Dendritic cell treated with granulocyte-macrophage colony-stimulating factor and Interleukin-4, amounts not matched to agents 40 ng/mL and 50 ng/mL, for 4 days (primary cell): ENCODE results near the gene ABHD4.
"Not testable (repeated sequence)": the region's sequence is repeated elsewhere in the genome, so short reads cannot be mapped to it uniquely, and the experiment has no call there.

Experiments used
- H3K27ac Mint-ChIP-seq: one replicate; pipeline ENCODE4 v1.8.0; 2022; ENCODE audit warnings: mild to moderate bottlenecking, mixed read lengths
- H3K27me3 Mint-ChIP-seq: one replicate; pipeline ENCODE4 v1.8.0; 2022; ENCODE audit warnings: mild to moderate bottlenecking, mixed read lengths
- H3K36me3 Mint-ChIP-seq: one replicate; pipeline ENCODE4 v1.8.0; 2022; ENCODE audit warnings: low read depth, mixed read lengths
- H3K4me1 Mint-ChIP-seq: one replicate; pipeline ENCODE4 v1.8.0; 2022; ENCODE audit warnings: low read depth, mixed read lengths
- H3K4me3 Mint-ChIP-seq: one replicate; pipeline ENCODE4 v1.8.0; 2022; ENCODE audit warnings: mild to moderate bottlenecking, moderate library complexity, mixed read lengths
- H3K9me3 Mint-ChIP-seq: one replicate; pipeline ENCODE4 v1.8.0; 2022; ENCODE audit warnings: mixed read lengths
- intact Hi-C: fragments of 100-400 bp; cut with micrococcal nuclease; formaldehyde crosslinking; loops from one replicate; pipeline ENCODE4 v1.15.0; 2022

Gene ABHD4

GRCh38 chr14:22635980-22636379 is 37.9 kb downstream of the ABHD4 start:
- H3K36me3 Mint-ChIP-seq, H3K27me3 Mint-ChIP-seq, intact Hi-C loops, H3K27ac Mint-ChIP-seq, H3K4me3 Mint-ChIP-seq, H3K9me3 Mint-ChIP-seq, H3K4me1 Mint-ChIP-seq: not testable (repeated sequence)

- no peaks in the 10 kb centered on the region for H3K9me3 Mint-ChIP-seq
- no peak overlapping the region for H3K27ac Mint-ChIP-seq
- no peaks in the 10 kb centered on the region for H3K36me3 Mint-ChIP-seq
- H3K27me3 Mint-ChIP-seq: peaks cover 24% of the 10 kb centered on the region
- H3K4me1 Mint-ChIP-seq: no peaks in the 10 kb centered on the region
- no peak overlapping the region for H3K4me3 Mint-ChIP-seq
- intact Hi-C loops: no loop called here
Observed at GRCh38 chr14:22640192-22640591, 42.1 kb downstream of the ABHD4 start.

GRCh38 chr14:22641846-22642245 is 43.7 kb downstream of the ABHD4 start:
- Mint-ChIP-seq H3K36me3 (no peaks in the 10 kb centered on the region), H3K4me3 (no peak overlapping the region), H3K9me3 (no peaks in the 10 kb centered on the region), H3K27ac (no peak overlapping the region), H3K4me1 (peaks cover 11% of the 10 kb centered on the region), H3K27me3 (peaks cover 25% of the 10 kb centered on the region)
- intact Hi-C loops: no loop called here

GRCh38 chr14:22644305-22644635 is 46.2 kb downstream of the ABHD4 start, which contains the start of gene OR6J1:
OR6J1 (minus strand) TSS chr14:22644352; CDS start chr14:22634811, 9,541 bp downstream.
- Mint-ChIP-seq H3K9me3 (no peaks in the 10 kb centered on the region), H3K4me1 (peaks cover 17% of the 10 kb centered on the region), H3K27me3 (peaks cover 25% of the 10 kb centered on the region), H3K4me3 (no peak within 1 kb of the TSS), H3K36me3 (no peaks in the 10 kb centered on the region), H3K27ac (no peak within 1 kb of the TSS)
- intact Hi-C loops: no loop called here

GRCh38 chr14:22646570-22647254 is 48.6 kb downstream of the ABHD4 start:
- Mint-ChIP-seq H3K4me1 (peaks cover 17% of the 10 kb centered on the region), H3K27me3 (peaks cover 23% of the 10 kb centered on the region), H3K4me3 (no peak overlapping the region), H3K9me3 (no peaks in the 10 kb centered on the region), H3K36me3 (no peaks in the 10 kb centered on the region), H3K27ac (no peak overlapping the region)
- intact Hi-C loops: no loop called here

- peaks cover 17% of the 10 kb centered on the region for H3K4me1 Mint-ChIP-seq
- H3K9me3 Mint-ChIP-seq: no peaks in the 10 kb centered on the region
- no peaks in the 10 kb centered on the region for H3K36me3 Mint-ChIP-seq
- H3K27me3 Mint-ChIP-seq: peaks cover 23% of the 10 kb centered on the region
- intact Hi-C loops: no loop called here
- no peak overlapping the region for H3K27ac Mint-ChIP-seq
- no peak overlapping the region for H3K4me3 Mint-ChIP-seq
Observed at GRCh38 chr14:22648506-22648905, 50.4 kb downstream of the ABHD4 start.

- Mint-ChIP-seq H3K36me3 (no peaks in the 10 kb centered on the region), H3K9me3 (no peaks in the 10 kb centered on the region), H3K4me1 (peaks cover 17% of the 10 kb centered on the region), H3K4me3 (no peak overlapping the region), H3K27me3 (peaks cover 9% of the 10 kb centered on the region), H3K27ac (no peak overlapping the region)
- intact Hi-C loops: no loop called here
Observed at GRCh38 chr14:22650046-22650739, 52.1 kb downstream of the ABHD4 start.

- no peak overlapping the region for H3K4me3 Mint-ChIP-seq
- peaks cover 8% of the 10 kb centered on the region for H3K27me3 Mint-ChIP-seq
- H3K27ac Mint-ChIP-seq: no peak overlapping the region
- no peaks in the 10 kb centered on the region for H3K9me3 Mint-ChIP-seq
- H3K4me1 Mint-ChIP-seq: peaks cover 13% of the 10 kb centered on the region
- intact Hi-C loops: no loop called here
- no peaks in the 10 kb centered on the region for H3K36me3 Mint-ChIP-seq
Observed at GRCh38 chr14:22650960-22651521, 52.9 kb downstream of the ABHD4 start.

GRCh38 chr14:22651586-22651985 is 53.5 kb downstream of the ABHD4 start:
- Mint-ChIP-seq H3K27ac (no peak overlapping the region), H3K36me3 (no peaks in the 10 kb centered on the region), H3K4me3 (no peak overlapping the region), H3K27me3 (peaks cover 8% of the 10 kb centered on the region), H3K9me3 (no peaks in the 10 kb centered on the region), H3K4me1 (peaks cover 9% of the 10 kb centered on the region)
- intact Hi-C loops: no loop called here

GRCh38 chr14:22653012-22653621 is 55.0 kb downstream of the ABHD4 start:
- Mint-ChIP-seq H3K27ac (no peak overlapping the region), H3K36me3 (no peaks in the 10 kb centered on the region), H3K9me3 (no peaks in the 10 kb centered on the region), H3K4me3 (no peak overlapping the region), H3K4me1 (no peaks in the 10 kb centered on the region), H3K27me3 (peaks cover 8% of the 10 kb centered on the region)
- intact Hi-C loops: loop anchor here (1.0 to 2.0 kb wide), 2 partner anchors 83 to 96 kb away; no protein-coding TSS in a partner anchor

- H3K36me3 Mint-ChIP-seq: no peaks in the 10 kb centered on the region
- no peak overlapping the region for H3K27ac Mint-ChIP-seq
- no peak overlapping the region for H3K4me3 Mint-ChIP-seq
- intact Hi-C loops: no loop called here
- H3K27me3 Mint-ChIP-seq: peaks cover 5% of the 10 kb centered on the region
- H3K9me3 Mint-ChIP-seq: no peaks in the 10 kb centered on the region
- no peaks in the 10 kb centered on the region for H3K4me1 Mint-ChIP-seq
Observed at GRCh38 chr14:22656226-22656625, 58.1 kb downstream of the ABHD4 start.

- H3K36me3 Mint-ChIP-seq: no peaks in the 10 kb centered on the region
Observed at GRCh38 chr14:22656945-22657731, 59.0 kb downstream of the ABHD4 start.

GRCh38 chr14:22657861-22658260 is 59.8 kb downstream of the ABHD4 start:
- Mint-ChIP-seq H3K9me3 (no peaks in the 10 kb centered on the region), H3K36me3 (no peaks in the 10 kb centered on the region), H3K4me3 (no peak overlapping the region), H3K27ac (no peak overlapping the region), H3K4me1 (no peaks in the 10 kb centered on the region), H3K27me3 (peaks cover 3% of the 10 kb centered on the region)
- intact Hi-C loops: loop anchor here (1.0 to 2.0 kb wide), 2 partner anchors 161 to 195 kb away; no protein-coding TSS in a partner anchor

More at GRCh38 chr14:22656945-22657731, 59.0 kb downstream of the ABHD4 start:
- Mint-ChIP-seq H3K27me3 (peaks cover 5% of the 10 kb centered on the region), H3K27ac (no peak overlapping the region), H3K9me3 (no peaks in the 10 kb centered on the region), H3K4me1 (no peaks in the 10 kb centered on the region), H3K4me3 (no peak overlapping the region)
- intact Hi-C loops: no loop called here
